Activated T-helper 1 cell treated with anti-CD3 and anti-CD28 coated beads, Interleukin-12 subunit alpha, Interleukin-12 subunit beta, Interleukin-2, Interleukin-4 antibody, amounts not matched to agents 30 ng/mL and 10 ng/mL and 1 ng/mL, durations not matched to agents 14 hours and 24 hours and 36 hours (primary cell): Measurements from ENCODE around the gene HDGFL2. TPM values are rescaled to one million over a fixed set of nuclear protein-coding genes. Genes with fewer than 3 reads are reported as not detected.

ENCODE experiments used
- DNase-seq: peaks from one replicate; pipeline ENCODE4 v3.0.0; 2021; ENCODE audit warnings: low spot score
- H3K27ac Mint-ChIP-seq: one replicate; pipeline ENCODE4 v1.8.0; 2021; ENCODE audit warnings: mild to moderate bottlenecking, mixed read lengths
- H3K27me3 Mint-ChIP-seq: one replicate; pipeline ENCODE4 v1.8.0; 2022; ENCODE audit warnings: mild to moderate bottlenecking, moderate library complexity, mixed read lengths; ENCODE audit not compliant: insufficient read depth
- H3K36me3 Mint-ChIP-seq: one replicate; pipeline ENCODE4 v1.8.0; 2021; ENCODE audit warnings: low read depth, mixed read lengths
- H3K4me1 Mint-ChIP-seq: one replicate; pipeline ENCODE4 v1.8.0; 2021; ENCODE audit warnings: low read depth, mixed read lengths
- H3K4me3 Mint-ChIP-seq: one replicate; pipeline ENCODE4 v1.8.0; 2021; ENCODE audit warnings: mild to moderate bottlenecking, moderate library complexity, mixed read lengths
- H3K9me3 Mint-ChIP-seq: one replicate; pipeline ENCODE4 v1.8.0; 2021; ENCODE audit warnings: mixed read lengths
- intact Hi-C: fragments of 100-400 bp; cut with micrococcal nuclease; formaldehyde crosslinking; loops from one replicate; pipeline ENCODE4 v1.15.1; 2024
- total RNA-seq: library from RNA; stranded (reverse); gene quantifications from 2 replicates; pipeline ENCODE4 v1.2.3, GENCODE V29; 2022

HDGFL2 gene
- total RNA-seq, 1 donor from 2014 or later, result 66.4 TPM

DNA sequence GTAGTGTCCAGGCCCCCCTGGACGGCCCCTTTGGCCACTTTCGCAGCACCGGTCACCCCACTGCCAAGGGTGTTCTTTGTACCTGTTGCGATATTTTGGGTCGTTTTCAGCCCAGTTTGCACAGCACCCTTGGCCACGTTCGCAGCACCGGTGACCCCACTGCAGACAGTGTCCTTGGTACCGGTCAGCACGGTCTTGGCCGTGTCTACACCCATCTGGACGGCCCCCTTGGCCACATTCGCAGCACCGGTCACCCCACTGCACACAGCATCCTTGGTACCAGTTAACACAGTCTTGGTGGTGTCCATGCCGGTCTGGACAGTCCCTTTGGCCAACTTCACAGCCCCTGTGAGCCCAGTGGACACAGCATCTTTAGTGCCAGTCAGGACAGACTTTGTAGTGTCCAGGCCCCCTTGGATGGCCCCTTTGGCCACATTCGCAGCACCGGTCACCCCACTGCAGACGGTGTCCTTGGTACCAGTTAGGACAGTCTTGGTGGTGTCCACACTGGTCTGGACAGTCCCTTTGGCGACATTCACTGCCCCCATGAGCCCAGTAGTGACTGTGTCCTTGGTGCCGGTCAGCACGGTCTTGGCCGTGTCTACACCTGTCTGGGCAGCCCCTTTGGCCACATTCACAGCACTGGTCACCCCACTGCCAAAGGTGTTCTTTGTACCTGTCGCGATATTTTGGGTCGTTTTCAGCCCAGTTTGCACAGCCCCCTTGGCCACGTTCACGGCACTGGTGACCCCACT lies 39.4 kb downstream of the HDGFL2 start:
- DNase-seq, result no peak
- no peak overlapping the region for H3K27ac Mint-ChIP-seq
- H3K4me1 Mint-ChIP-seq, result peaks cover 3% of the 10 kb centered on the region
- H3K36me3 Mint-ChIP-seq, result no peaks in the 10 kb centered on the region
- H3K9me3 Mint-ChIP-seq, result no peaks in the 10 kb centered on the region
- H3K4me3 Mint-ChIP-seq, result no peak overlapping the region
- intact Hi-C loops, result no loop called here
- no peaks in the 10 kb centered on the region for H3K27me3 Mint-ChIP-seq

DNA sequence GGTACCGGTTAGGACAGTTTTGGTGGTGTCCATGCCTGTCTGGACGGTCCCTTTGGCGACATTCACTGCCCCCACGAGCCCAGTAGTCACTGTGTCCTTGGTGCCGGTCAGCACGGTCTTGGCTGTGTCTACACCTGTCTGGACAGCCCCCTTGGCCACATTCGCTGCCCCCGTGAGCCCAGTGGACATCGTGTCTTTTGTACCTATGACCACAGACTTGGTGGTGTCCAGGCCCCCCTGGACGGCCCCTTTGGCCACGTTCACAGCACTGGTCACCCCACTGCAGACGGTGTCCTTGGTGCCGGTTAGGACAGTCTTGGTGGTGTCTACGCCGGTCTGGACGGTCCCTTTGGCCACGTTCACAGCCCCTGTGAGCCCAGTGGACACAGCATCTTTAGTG lies 40.0 kb downstream of the HDGFL2 start:
- no peak for DNase-seq
- no peaks in the 10 kb centered on the region for H3K27me3 Mint-ChIP-seq

DNA sequence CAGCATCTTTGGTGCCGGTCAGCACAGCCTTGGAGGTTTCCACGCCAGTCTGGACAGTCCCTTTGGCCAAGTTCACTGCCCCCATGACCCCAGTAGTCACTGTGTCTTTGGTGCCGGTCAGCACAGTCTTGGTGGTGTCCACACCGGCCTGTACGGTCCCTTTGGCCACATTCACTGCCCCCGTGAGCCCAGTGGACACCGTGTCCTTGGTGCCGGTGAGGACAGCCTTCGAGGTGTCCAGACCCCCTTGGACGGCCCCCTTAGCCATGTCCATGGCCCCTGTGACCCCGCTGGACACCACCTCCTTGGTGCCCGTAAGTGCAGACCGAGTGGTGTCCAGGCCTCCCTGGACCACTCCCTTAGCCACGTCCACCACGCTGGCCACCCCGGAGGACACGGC lies 41.2 kb downstream of the HDGFL2 start:
- no peak for DNase-seq
- Mint-ChIP-seq H3K4me3 (no peak overlapping the region), H3K4me1 (no peaks in the 10 kb centered on the region), H3K27me3 (no peaks in the 10 kb centered on the region), H3K27ac (no peak overlapping the region), H3K9me3 (no peaks in the 10 kb centered on the region), H3K36me3 (no peaks in the 10 kb centered on the region)
- intact Hi-C loops, result no loop called here

More for the DNA sequence above, 40.0 kb downstream of the HDGFL2 start:
- H3K4me1 Mint-ChIP-seq, result no peaks in the 10 kb centered on the region
- H3K36me3 Mint-ChIP-seq, result no peaks in the 10 kb centered on the region
- H3K9me3 Mint-ChIP-seq, result no peaks in the 10 kb centered on the region
- no peak overlapping the region for H3K27ac Mint-ChIP-seq
- intact Hi-C loops, result no loop called here
- no peak overlapping the region for H3K4me3 Mint-ChIP-seq

DNA sequence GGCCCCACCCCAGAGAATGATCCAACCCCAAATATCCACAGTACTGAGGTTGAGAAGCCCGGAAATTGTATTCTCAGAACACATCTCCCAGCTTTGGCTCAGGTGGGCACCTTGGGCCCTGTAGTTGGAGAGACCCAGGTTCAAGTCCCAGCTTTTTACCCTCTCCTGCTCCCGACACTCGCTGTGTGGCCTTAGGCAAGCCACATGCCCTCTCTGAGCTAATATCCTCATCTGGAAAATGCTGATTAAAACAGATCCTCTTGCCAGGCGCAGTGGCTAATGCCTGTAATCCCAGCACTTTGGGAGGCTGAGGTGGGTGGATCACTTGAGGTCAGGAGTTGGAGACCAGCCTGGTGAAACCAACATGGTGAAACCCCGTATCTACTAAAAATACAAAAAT lies 43.6 kb downstream of the HDGFL2 start:
- no peak for DNase-seq
- no peaks in the 10 kb centered on the region for H3K9me3 Mint-ChIP-seq
- no peaks in the 10 kb centered on the region for H3K36me3 Mint-ChIP-seq
- intact Hi-C loops, result no loop called here
- H3K4me3 Mint-ChIP-seq, result no peak overlapping the region
- no peak overlapping the region for H3K27ac Mint-ChIP-seq
- H3K4me1 Mint-ChIP-seq, result no peaks in the 10 kb centered on the region
- no peaks in the 10 kb centered on the region for H3K27me3 Mint-ChIP-seq

DNA sequence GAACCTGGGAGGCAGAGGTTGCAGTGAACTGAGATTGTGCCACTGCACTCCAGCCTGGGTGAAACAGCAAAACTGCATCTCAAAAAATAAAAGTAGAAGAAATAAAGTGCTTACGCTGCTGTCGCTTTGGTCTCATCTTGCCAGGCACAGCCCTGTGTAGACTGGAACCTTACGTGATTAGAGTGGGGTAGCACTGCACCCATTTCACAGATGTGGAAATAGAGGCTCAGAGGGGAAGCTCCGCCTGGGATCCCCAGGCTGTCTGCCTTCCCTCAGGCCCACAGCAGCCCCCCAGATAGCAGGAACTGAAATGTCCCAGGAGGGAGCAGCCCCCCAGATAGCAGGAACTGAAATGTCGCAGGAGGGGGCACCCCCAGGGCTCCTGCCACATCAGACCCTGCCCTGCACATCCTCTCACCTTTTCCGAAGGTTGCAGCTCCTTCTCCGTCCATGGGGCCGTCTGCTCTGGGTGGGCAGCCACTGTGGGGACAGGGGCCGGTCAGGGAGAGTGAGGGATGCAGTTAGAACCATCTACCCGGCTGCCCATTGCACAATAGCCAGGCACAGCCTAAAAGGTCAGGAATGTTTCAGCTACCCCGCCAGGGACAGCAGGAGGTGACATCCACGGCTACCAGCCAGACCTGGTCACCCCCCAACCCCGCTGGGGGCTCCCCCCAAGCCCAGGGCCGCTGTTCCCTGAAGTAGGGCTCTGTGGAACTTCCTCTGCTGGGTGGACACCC lies 44.3 kb downstream of the HDGFL2 start:
- Mint-ChIP-seq H3K9me3 (no peaks in the 10 kb centered on the region), H3K27me3 (peaks cover 2% of the 10 kb centered on the region), H3K27ac (no peak overlapping the region), H3K36me3 (no peaks in the 10 kb centered on the region), H3K4me1 (no peaks in the 10 kb centered on the region), H3K4me3 (no peak overlapping the region)
- no peak for DNase-seq
- intact Hi-C loops, result no loop called here

DNA sequence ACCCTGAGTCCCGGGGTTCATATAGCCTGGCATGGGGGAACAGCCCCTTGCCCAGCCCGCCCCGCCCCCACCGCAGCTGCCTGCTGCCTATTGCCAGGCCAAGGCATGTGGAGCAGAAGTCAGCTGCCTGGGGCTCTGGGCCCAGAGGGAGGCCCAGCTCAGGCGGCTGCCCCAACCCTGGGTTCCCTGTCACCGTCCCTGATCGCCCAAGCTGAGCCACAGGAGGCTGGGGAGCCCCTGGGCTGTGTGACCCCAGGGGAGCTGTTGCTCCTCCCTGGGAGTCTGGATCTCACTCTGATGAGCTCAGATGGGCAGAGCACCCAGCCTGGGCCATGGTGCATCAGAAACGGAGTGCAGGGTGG lies 44.8 kb downstream of the HDGFL2 start:
- no peak overlapping the region for H3K27ac Mint-ChIP-seq

DNA sequence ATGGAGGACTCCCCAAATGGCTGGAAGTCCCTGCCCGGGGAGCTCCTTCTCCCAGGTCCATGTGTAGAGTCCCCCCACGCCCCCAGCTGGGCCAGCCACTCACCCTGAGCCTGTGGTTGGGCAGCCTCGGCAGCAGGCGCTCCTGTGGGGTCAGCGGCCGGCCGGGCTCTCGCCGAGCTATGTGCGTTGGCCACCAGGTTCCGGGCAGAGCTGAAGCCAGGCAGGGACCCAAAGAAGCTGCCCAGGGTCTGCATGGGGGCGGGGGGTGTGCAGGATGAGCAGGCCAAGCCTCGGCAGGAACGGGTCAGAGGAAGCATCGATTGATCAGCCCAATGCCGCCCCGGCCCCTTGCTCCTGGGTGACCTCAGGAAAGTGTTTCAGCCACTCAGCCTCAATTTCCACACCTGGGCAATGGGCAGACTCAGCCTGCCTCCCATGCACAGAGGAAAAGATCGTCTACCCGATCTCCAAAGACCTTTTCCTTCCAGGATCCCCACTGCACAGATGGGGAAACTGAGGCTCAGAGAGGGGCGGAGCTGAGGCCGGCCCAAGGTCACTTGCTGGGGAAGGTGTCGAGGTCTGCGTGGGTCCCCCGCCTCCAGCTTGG lies 45.5 kb downstream of the HDGFL2 start:
- no peak for DNase-seq
- Mint-ChIP-seq H3K9me3 (no peaks in the 10 kb centered on the region), H3K27me3 (peaks cover 2% of the 10 kb centered on the region), H3K4me3 (no peak overlapping the region), H3K27ac (no peak overlapping the region), H3K36me3 (no peaks in the 10 kb centered on the region), H3K4me1 (no peaks in the 10 kb centered on the region)
- intact Hi-C loops, result no loop called here

More for the DNA sequence above, 44.8 kb downstream of the HDGFL2 start:
- Mint-ChIP-seq H3K36me3 (no peaks in the 10 kb centered on the region), H3K27me3 (peaks cover 2% of the 10 kb centered on the region), H3K9me3 (no peaks in the 10 kb centered on the region), H3K4me1 (no peaks in the 10 kb centered on the region), H3K4me3 (no peak overlapping the region)
- DNase-seq, result no peak
- intact Hi-C loops, result no loop called here

DNA sequence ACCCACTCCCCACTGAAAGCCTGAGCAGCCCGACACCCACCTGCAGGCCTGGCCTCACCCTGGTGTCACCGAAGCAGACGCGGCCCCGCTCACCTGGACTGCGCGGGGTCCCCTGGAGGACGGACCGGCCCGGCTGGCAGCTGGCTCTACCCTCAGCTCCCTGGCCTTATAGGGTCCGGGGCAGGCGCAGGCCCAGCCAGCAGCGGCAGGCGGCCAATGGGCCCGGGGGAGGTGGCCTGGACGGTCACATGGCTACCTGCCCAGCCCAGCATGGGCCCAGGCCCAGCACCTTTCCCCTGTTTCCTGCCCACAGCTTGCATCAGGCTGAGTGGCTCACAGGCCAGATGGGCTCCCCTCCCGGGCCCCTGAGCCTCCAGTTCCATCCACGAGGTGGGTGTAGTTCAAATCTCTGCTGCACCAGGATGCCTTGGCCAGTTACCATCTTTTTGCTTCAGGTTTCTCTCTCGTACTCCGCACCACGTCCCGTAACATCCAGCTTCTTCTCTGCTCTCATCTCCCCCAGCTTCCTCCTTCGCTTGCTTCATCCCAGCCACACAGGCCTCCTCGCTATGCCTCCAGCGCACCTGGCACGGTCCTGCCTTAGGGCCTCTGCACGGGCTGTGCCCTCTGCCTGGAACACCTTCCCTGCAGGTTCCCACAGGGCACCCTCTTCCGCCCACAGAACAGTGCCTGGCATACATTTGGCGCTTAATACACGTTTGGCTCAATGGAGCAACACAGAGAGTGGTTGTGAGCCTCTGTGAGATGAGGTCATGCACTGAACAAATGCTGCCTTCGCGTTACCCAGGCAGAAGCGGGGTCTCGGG lies 46.5 kb downstream of the HDGFL2 start, which contains the start of gene PLIN4:
PLIN4 (minus strand) TSS at position 142 of the 827 bp plus-strand sequence. CDS start 214 bp downstream, outside the sequence.
- H3K4me1 Mint-ChIP-seq, result no peaks in the 10 kb centered on the region
- no peaks in the 10 kb centered on the region for H3K9me3 Mint-ChIP-seq
- intact Hi-C loops, result no loop called here
- H3K27ac Mint-ChIP-seq, result no peak within 1 kb of the TSS
- H3K36me3 Mint-ChIP-seq, result no peaks in the 10 kb centered on the region
- DNase-seq, result no peak
- peaks cover 2% of the 10 kb centered on the region for H3K27me3 Mint-ChIP-seq
- no peak within 1 kb of the TSS for H3K4me3 Mint-ChIP-seq

DNA sequence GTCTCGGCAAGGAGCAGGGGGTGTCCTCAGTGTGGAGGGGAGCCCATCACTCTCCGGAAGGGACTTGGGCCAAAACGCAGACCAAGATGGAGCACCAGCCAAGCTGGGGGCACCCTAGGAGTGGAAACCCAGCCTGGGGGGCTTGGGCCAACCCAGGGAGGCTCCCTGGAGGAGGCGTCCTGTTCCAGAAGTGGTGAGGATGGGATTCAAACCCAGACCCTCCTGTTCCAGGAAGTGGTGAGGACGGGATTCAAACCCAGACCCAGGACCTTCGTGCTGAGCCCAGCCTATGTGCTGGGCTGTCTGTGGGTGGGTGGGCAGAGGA lies 47.0 kb downstream of the HDGFL2 start:
- no peak for DNase-seq
- no peak overlapping the region for H3K4me3 Mint-ChIP-seq
- no peak overlapping the region for H3K27ac Mint-ChIP-seq
- peaks cover 2% of the 10 kb centered on the region for H3K27me3 Mint-ChIP-seq
- no peaks in the 10 kb centered on the region for H3K4me1 Mint-ChIP-seq
- no peaks in the 10 kb centered on the region for H3K9me3 Mint-ChIP-seq
- intact Hi-C loops, result no loop called here
- no peaks in the 10 kb centered on the region for H3K36me3 Mint-ChIP-seq

DNA sequence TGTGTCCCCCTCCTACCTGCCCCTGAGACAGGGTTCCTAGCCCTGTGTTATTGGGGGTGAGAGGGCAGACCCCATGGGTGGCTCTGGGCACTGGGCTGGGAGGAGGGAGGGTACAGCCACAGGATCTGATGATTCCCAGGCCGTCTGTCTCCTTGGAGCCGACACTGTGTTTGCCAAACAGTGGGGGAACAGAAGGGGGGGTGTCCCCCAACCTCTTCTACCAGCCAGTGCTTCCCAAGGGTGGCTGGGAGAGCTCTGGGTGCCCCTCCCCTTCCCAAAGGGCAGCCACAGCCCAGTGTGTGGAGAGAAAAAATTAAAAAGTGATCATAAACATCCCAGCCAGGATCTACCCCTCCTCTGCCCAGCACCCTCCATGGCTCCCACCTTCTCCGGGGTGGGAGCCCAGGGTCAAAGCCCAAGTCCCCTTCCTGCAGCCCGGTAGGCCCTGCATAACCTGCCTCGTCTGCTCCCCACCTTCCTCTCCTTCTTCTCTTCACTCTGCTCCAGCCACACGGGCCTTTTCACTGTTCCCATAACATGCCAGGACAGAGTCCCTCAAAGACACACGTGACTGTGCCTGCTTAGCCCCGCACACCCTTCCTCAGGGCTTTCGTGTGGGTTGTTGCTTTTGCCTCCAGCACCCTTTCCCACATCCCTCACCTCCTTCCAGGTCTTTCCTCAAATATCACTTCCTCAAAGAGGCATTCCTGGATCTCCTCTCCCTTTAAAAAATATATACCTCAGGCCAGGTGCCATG lies 47.6 kb downstream of the HDGFL2 start:
- DNase-seq, result no peak
- Mint-ChIP-seq H3K4me1 (no peaks in the 10 kb centered on the region), H3K27me3 (peaks cover 2% of the 10 kb centered on the region), H3K36me3 (no peaks in the 10 kb centered on the region), H3K4me3 (no peak overlapping the region), H3K9me3 (no peaks in the 10 kb centered on the region), H3K27ac (no peak overlapping the region)
- intact Hi-C loops, result no loop called here

DNA sequence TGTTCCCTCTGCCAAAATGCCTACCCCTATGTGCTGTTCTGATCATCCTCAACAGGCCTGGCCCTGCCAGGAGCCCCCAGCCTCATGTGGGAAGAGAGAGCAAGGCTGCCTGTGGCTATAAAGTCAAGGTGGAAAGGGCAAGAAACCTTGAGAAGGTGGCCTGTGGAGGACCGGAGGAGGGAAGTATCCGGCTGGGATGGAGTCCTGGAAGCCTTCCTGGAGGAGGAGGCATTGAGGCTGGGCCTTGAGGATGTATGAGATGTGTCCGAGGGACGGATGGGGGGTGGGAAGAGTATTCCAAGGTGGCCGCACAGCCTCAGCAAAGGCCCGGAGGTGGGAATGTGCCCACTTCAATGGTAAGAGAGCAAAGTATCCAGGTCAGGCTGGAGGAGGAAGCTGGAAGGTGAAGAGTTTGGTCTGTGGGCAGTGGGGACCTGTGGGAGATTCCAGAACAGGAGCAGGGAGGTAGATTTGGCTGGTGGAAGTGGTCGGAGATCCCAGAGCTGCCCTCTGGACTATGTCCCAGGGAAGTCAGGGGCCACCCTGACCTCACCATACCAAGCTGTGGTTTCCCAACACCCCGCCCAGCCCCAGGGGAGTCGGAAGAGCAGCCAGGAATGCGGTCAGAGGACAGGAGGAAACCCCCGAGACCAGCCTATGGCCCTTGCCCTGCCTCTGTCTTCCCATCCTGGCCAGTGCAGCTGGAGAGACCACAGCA lies 49.2 kb downstream of the HDGFL2 start:
- Mint-ChIP-seq H3K27me3 (peaks cover 2% of the 10 kb centered on the region), H3K4me1 (no peaks in the 10 kb centered on the region), H3K9me3 (no peaks in the 10 kb centered on the region), H3K27ac (no peak overlapping the region), H3K4me3 (no peak overlapping the region), H3K36me3 (no peaks in the 10 kb centered on the region)
- intact Hi-C loops, result no loop called here
- no peak for DNase-seq

DNA sequence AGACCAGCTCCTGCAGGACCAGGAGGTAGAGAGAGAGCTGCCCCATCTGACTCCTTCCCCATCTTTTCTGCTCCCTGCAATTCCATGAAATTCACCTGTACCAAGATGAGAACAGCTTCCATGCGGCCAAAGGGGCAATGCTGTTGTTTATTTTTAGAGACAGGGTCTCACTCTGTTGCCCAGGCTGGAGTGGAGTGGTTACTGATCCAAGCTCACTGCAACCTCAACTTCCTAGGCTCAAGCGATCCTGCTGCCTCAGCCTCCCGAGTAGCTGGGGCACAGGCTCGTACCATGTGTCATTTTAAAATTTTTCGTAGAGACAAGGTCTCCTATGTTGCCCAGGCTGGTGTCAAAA lies 49.8 kb downstream of the HDGFL2 start:
- H3K36me3 Mint-ChIP-seq, result no peaks in the 10 kb centered on the region
- intact Hi-C loops, result no loop called here
- no peaks in the 10 kb centered on the region for H3K4me1 Mint-ChIP-seq
- no peak for DNase-seq
- no peak overlapping the region for H3K4me3 Mint-ChIP-seq
- no peaks in the 10 kb centered on the region for H3K9me3 Mint-ChIP-seq
- peaks cover 2% of the 10 kb centered on the region for H3K27me3 Mint-ChIP-seq
- H3K27ac Mint-ChIP-seq, result no peak overlapping the region
